Measurements from ENCODE around the gene UBE2V1.

- TF ChIP-seq CTCF (IDR thresholded peaks at IDR 0.05), result no peak
- no peak for TF ChIP-seq POLR2A (IDR thresholded peaks at IDR 0.05)
These were observed 72.3 kb downstream of the UBE2V1 start for GRCh38 chr20:50040432-50041245.

Measured in adrenal gland (tissue), 5 donors.